GM18520 (cell line): ENCODE results near the gene BCR.

ENCODE experiments used
- ATAC-seq: cut with Tn5 transposase; IDR thresholded peaks from one replicate; pipeline ENCODE4 v1.9.1; 2021; ENCODE audit not compliant: unreplicated experiment

The BCR gene

DNA sequence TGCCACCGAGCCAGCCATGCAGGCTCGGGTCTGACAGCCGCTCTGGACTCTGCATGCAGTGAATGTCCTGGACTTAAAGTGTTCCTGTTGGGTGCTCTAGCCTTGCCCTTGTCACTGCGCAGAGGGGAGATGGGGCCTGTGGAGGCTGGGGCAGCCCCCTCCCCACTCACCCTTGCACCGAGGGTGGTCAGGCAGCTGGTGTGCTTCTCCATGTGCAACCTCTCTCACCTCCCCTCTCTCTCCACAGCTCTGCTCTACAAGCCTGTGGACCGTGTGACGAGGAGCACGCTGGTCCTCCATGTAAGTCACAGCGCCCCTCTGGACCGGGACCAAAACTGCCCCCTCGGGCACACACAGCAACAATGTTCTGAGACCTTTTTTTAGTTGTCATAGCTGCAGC is 92.5 kb downstream of the BCR start:
- no peak for ATAC-seq

DNA sequence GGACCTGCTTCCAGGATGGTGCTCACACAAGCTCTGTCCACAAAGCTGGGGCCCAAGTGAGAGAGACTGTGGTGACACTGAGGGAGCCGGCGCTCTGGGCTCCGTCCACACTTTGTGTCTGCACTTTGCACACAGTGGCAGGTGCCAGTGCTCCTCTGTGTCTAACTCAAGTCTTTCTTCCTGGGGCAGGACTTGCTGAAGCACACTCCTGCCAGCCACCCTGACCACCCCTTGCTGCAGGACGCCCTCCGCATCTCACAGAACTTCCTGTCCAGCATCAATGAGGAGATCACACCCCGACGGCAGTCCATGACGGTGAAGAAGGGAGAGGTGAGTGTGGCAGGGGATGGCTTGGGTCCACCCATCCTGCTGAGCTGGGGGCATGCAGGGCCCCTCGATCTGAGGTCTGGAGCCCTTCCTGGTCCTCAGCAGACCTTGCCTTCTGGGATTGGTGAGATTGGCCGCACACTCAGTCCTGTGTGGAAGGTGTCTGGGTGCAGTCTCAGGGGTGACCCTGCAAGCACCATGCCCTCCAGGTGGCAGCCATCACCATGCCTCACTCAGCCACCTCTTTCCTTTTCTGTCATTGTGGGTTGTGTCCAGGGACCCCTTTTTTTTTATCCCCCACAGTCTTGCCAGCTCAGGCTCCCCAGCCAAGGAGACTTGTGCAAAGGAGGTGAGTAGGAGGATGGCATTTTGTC is 93.3 kb downstream of the BCR start:
- no peak for ATAC-seq

DNA sequence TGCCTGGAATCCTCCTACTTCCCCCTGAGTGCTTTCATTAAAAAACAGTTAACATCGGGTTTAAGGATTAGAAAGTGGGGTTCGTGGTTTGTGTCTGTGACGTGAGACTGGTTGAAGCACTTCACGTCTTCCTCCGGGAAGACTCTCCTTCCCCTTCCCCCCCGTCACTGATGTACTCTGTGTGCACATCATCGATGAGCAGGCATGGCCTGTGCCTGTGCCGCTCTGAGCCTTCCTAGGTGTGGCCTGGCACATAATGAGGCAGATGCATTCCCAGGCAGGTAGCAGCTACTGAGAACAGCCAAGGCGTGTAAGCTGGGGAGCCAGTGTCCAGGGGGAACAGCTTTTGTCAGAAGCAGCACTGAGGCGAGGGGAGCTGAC is 93.8 kb downstream of the BCR start:
- ATAC-seq = no peak

DNA sequence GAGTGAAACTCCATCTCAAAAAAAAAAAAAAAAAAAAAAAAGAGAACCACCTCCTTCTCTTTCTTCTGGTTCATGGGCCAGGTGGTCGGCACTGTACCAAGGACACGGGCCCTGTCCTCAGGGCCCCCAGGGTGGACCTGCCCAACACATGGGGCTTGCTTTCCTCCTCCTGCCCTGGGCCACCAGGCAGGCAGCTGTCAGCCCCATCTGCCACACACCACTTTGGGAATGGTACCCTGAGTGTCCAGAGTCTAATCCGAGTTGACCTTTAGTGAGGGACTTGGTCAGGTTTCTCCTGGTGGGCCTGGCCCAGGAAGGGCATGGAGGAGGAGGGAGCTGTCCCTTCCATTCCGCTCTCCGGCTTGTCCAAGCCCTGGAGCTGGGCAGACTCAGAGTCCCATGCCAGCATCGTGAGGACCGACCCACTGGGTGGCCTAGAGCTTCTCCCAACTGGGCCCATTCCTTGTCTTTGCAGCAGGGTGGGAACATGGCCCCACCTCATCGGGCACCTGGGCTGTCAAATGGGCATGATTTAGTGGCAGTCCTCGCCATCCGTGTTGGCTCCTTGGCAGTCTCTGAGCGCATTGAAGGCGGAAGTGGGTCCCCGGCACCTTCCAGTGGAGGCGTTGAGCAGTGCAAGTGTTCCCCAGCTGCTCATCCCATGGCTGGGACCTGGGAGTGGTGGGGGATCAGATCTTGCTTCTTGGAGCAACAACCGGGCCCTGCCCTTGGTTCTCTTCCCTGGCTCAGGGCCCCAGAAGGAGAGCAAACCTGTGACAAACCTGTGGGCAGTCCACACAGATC is 94.8 kb downstream of the BCR start:
- ATAC-seq = no peak

DNA sequence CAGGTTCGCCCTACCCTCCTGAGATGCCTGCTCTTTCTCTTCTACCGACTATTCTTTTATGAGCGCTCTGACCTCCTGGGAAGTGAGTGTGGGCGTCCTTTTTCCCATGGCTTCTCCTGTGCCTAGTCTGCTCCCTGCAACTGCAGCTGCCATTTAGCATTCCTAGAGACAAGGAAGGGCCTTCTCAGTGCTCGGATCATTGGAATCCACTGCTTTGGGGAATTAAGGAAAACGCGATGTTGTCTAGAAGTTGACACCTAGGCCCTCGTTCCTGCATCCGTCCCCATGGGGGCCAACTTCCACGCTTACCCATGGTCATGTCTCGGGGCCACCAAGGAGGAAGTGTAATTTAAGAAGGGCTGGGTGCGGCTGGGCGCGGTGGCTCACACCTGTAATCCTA is 95.4 kb downstream of the BCR start:
- ATAC-seq = no peak

DNA sequence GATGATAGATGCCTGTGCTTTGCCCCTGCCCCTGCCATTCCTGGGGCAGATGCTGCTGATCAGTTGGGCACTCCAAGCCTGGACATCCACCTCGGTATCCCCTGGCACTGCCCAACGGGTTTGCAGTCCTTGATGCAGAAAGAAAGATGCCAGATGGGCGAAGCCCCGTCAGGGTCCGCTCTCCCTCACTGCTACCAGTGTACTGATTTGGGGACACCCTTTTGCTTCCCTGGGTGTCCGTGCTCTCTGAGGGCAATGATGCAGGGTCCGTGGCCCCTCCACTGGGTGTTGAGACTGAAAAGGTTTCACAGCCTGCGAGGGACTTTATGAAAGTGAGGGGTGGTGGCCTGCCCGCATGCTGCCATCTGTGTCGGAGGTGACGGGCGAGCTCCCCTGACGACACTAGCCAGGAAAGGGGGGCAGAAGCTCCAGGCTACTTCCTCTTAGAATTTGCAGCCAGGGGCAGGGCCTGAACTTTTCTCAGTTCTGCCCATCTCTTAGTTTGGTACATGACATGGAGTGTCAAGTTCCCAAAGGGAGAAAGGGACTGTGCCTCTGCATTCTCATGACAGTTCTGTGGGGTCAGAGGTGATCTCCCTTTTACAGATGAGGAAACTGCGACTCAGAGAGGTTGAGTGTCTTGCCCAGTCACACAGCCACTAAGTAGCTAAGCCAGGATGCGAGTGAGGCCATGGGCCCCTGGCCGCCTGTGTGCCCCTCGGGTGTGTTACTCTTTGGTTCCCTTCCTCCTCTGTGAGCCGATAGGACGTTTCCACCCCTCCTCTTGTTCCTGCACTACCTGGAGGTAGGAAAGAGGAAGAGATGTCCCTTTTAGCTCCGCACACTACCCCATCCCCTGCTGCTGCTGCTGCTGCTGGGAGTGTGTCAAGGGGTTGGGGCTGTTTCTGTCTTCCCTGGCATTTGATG is 96.6 kb downstream of the BCR start:
- ATAC-seq = no peak

DNA sequence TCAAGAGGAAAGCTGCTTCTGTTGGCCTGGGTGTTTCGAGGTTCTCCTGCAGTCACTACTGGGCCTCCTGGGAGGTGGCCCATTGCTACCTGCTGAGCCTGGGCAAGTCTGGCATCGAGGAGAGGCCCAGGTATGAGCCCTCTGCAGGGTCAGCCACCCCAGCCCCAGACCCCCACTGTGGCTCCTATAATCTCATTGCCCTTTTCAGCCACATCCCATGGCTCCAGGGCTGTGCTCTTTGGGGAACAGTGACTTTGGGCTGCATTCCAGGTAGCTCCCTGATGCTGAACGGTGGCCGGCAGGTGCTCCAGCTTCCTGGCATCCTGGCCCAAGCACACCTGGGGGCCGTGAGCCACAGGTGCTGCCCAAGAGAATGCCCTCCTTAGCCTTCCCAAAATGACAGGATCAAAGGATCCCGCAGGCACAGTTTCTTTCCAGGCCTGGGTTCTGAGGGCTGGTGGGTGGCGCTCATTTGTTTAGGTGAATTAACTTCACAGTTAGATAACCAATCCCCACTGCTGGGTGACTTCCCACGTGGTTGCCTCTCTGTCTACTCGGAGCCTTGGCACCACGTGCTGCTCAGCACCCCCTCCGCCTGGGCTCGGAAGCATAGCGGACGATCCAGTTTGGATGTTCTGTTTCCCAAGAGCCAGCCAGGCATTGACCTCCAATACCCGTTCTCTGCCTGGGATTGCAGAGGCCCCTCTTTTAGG is 97.4 kb downstream of the BCR start:
- ATAC-seq = no peak

DNA sequence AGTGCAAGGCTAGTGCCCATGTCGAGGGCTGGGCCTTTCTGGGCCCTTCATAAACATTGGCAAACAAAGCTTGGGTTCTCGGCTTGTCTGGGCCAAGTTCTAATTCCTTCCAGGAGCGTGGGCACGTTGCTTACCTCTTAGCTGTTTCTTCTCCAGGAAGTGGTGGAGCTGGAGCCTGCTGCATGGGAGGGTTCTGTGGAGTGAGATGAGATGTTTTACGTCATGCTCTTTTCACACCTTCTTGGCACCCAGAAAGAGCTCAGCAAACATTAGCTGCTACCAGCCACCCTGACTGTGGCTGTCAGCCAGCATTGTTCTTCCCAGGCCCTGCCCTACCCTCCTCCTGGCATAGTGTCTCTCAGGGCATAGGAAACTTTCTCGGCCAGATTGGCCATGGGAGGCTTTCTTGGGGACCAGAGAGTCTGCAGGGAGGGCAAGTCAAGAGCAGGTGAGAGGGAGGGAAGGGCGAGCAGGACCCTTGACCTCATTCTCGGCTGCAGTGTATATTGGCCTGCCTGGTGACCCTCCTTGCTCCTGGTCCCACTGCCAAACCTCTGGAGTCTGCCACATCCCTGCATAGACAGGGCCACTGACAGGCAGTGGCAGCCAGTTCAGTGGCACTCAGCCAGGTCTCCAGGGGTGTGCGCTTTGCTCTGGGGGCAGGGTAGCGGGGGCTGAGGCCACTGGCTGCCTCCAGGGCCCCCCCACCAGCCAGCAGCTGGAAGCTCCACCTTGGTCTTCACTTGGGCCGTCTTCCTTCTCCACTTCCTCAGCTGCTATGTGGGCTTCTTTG is 98.8 kb downstream of the BCR start:
- ATAC-seq = no peak

DNA sequence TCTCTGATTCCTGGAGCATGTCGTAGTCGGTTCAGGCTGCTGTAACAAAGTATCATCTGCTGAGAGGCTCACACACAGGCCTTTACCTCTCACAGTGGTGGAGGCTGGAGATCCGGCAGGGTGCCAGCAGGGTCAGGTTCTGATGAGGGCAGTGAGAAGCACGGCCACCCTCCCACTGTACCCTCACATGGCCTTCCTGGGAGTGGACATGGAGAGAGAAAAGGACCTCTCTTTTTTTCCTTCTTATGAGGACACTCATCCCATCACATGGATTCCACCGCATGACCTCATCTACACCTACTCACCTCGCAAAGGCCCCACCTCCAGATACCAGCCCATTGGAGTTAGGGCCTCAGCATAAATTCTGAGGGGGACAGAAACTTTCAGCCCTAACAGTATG is 99.5 kb downstream of the BCR start:
- ATAC-seq = no peak

DNA sequence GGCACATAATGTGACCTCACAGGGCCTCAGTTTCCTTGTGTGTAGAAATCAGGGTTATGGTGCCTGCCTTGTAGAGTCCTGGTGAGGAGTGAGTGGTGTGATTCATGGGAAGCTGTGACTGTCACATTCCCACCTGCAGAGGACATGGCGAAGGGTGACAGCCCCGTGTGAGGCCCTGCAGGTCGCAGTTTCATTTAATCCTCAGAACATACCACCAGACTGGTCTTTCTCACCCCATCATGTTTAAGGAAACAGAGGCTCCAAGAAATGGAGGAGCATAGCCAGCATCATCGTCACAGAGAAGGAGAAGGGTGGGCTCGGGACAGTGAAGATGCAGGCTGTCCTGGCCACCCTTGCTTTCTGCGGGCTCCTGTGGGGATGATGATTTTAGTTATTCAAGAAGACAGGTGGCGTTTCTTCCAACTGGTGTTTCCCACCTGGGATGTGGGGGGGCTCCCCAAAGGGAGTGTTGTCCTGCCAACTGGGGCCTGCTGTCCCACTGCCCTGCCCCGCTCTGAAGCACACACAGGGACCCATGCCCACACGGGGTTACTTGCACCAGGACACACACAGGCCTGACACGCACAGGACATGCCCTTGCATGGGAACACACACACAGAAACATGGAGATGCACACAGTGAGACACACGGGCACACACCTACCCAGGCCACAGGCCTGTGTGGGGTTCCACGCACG is 100.2 kb downstream of the BCR start:
- ATAC-seq = no peak

DNA sequence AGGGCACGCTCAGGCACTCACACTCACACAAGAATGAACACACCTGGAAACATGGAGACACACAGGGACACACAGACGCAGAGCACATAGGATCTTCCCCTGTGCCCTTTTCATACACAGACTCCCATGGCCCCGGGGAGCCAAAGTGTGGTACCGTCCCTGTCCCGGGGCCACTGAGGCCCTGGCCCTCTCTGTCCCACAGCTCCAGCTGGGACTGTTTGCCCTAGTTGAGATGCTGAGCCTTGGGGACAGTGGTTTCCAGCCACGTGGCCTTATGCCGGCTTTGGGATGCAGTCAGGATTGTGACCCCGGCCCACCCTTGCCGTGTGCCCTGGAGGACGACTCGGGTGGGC is 100.7 kb downstream of the BCR start:
- no peak for ATAC-seq

DNA sequence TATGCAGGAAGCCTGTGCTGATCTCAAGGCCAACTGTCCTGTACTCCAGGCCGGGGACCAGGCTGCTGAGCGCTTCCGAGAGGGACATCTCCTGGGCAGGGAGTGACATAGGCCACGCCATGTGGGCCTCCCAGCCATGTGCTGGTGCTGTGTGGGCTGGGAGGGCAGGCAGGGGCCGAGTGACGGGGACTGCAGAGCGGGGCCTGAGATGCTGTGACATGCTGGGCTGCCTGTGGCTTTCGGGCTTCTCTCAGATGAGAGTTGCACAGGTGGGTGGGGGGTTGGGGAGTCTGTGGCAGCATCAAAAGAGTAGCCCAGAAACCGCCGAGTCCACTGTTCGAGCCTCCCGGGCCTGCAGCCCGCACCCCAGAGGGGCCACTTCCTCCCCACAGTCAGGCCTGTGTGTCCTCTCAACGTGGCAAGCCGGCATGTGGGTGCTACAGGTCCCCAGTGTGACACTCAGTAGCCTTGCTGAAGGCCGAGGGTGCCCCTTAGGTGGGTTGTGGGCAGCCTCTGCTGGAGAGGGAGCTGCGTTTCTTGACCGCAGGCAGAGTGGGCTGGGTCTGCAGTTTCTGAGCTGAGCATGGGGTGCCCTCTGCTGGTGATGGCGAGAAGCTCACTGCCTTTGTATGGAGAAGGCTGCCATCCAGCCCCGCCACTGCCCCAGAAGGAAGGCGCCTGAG is 101.2 kb downstream of the BCR start:
- ATAC-seq = no peak

DNA sequence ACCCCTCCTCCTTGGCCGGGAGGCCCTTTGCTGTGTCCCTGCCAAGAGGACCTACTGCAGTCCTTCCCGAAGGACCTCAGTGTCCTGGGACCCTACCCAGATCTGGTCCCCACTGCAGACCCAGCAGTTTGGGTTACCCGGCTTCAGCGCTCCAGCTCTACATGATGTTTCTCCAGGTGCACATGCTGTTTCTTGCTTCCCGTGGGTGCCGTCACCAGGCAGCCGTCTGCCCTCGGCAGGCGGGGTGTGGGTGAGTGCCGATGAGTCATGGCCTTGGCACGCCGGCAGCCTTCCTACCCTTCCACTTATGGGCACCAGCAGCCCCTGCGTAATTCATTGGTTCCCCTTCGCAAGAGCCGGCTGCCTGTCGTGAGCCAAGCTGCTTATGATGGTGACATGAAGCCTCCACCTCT is 101.8 kb downstream of the BCR start:
- ATAC-seq = no peak

DNA sequence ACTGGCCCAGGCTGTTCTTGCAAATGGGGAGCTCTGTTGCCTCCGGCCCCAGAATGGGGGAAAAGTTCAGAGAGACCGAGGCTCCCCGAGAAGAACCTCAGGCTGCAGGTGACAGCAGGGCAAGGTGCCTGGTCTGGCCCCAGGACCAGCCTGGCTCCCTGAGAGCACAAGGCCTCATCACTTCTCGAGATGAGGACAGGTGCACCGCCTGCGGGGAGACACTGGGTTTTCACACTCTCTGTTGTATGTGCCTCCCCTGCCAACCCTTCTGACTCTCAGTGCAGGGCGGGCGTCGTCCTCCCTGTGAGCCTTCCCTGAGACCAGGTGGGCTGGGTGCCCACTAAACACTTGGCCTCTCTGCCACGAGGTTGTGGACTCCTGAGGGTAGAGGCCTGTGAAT is 102.2 kb downstream of the BCR start:
- no peak for ATAC-seq

DNA sequence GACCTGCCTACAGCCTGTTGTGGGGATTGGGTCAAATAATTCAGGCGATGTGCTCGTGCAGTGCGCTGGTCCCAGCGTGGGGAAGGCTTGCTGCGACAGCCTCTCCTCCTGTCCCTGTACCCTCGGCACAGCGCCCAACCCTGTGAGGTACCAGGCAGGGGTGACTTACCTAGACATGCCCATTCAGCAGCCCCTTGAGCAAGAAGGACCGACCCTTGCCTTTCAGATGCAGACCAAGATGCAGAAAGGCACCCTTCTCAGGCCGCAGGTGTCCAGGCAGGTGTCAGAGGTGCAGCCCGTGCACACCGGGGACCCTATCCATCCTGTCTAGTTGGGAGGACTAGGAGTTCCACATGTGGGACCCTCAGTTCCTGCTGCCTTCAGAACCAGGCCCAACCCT is 102.7 kb downstream of the BCR start:
- no peak for ATAC-seq

DNA sequence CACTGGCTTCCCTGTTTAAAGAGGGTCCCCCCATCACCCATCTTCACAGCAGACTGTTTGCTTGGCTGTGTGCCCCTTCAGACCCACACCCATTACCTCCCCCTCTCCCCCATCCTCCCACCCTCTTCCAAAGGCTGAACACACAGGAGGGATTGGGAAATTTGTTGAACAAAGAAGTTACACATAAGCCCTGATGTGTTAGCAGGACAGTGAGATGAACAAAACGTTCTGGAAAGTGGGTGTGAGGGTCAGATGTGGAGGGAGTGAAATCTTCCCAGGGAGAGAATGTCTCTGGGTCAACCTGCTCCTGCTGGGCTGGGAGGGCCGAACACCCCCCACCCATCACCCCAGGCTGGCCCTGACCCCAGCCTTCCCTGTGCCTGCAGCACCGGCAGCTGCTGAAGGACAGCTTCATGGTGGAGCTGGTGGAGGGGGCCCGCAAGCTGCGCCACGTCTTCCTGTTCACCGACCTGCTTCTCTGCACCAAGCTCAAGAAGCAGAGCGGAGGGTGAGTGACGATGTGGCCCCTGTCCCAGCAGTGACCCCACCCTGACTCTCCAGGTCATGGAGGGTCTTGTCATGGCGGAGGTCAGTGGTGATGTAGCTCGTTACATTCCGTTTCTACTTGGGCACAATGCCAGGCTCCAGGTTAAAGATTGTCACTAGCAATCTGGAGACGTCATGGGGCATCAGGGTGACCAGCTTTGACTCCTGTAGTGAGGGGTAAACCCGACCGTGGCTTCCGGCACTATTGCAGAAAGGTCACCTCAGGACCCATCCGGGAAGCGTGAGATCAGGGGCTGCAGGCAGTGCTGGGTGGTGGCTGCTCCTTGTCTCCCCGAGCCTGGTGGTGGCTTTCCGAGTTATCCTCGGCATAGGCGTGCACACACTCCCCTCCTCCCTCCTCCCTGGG is 103.5 kb downstream of the BCR start:
- ATAC-seq = no peak

DNA sequence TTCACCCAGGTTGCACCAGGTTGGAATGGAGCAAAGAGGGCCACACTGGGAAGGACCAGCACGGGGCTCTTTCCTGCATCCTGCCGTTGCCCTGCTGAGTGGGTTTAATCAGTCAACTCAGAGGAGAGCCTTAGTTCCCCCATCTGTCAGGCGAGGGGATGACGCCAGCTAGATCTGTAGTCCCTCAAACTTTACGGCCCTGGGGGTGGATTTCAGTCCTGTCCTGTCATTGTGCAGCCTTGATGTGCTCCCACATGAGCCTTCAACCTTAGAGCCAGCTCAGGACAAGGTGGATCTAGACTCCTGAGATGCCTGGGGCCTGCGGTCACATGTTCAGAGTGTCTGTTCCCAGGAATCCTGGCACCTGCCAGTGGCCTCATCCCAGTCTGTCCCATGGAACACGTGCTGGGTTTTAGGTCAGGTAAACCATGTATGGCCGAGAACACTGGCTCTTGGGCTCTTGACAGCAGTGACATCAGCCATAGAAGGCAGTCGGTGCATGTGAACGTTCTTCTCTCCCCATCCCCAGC is 104.3 kb downstream of the BCR start:
- no peak for ATAC-seq

DNA sequence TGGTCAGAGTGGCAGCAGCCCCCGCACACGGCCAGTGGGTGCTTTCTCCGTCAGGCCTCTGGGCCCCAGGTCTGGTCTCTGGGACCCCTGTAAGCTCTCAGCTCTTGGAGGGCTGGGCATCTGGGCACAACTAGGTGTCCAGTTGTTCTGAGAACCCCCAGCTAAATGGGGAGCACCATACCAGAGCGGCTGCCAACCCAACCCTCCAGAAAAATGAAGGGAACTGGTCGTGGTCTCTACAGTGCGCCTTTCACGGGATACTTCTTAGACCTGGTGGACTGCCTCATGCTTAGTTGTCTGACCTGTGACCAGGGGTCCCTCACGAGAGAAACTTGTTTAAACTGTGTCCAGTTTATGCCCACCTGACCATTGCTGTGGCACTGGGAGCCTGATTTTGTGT is 104.9 kb downstream of the BCR start:
- ATAC-seq = no peak
